Endothelial cell of umbilical vein (primary cell): ENCODE data around the gene IL1RL1.

Experiments
- EZH2 ChIP-seq: IDR thresholded peaks from 2 replicates; pipeline ENCODE4 v1.6.1; 2012; ENCODE audit warnings: borderline replicate concordance, low read depth, mild to moderate bottlenecking, moderate library complexity, low read length, inconsistent platforms; ENCODE audit not compliant: severe bottlenecking
- JUN ChIP-seq: IDR thresholded peaks from 2 replicates; pipeline ENCODE4 v1.6.1; 2011; ENCODE audit warnings: borderline replicate concordance, low read depth; ENCODE audit not compliant: insufficient read length, insufficient read depth
- MYC ChIP-seq: IDR thresholded peaks from one replicate; pipeline ENCODE4 v1.6.1; 2011; ENCODE audit warnings: mild to moderate bottlenecking, low read depth, low read length
- POLR2A ChIP-seq: IDR thresholded peaks from 2 replicates; pipeline ENCODE4 v1.6.1; 2012; ENCODE audit warnings: low read depth, mild to moderate bottlenecking, control low read depth, low read length
- POLR2AphosphoS5 ChIP-seq: IDR thresholded peaks from 2 replicates; pipeline ENCODE4 v1.6.1; 2012; ENCODE audit warnings: low read depth, mild to moderate bottlenecking, control low read depth, low read length, moderate library complexity; ENCODE audit not compliant: insufficient read depth
- TF ChIP-seq, protein P1 (sequence below), 2 donors: IDR thresholded peaks; 1 replicate in 1 of 2; 2 replicates in 1 of 2; pipeline ENCODE4 v1.5.1; 2011; ENCODE audit warnings: low read length in 2 of 2, mild to moderate bottlenecking in 2 of 2, moderate library complexity in 2 of 2, control low read depth in 1 of 2, inconsistent platforms in 1 of 2, low read depth in 1 of 2; ENCODE audit not compliant: insufficient read depth in 1 of 2; ENCODE audit errors: extremely low read depth in 1 of 2

GRCh38 chr2:102340778-102341177 lies 29.4 kb downstream of the IL1RL1 start:
- no peak for TF ChIP-seq POLR2AphosphoS5
- TF ChIP-seq, protein P1, sequence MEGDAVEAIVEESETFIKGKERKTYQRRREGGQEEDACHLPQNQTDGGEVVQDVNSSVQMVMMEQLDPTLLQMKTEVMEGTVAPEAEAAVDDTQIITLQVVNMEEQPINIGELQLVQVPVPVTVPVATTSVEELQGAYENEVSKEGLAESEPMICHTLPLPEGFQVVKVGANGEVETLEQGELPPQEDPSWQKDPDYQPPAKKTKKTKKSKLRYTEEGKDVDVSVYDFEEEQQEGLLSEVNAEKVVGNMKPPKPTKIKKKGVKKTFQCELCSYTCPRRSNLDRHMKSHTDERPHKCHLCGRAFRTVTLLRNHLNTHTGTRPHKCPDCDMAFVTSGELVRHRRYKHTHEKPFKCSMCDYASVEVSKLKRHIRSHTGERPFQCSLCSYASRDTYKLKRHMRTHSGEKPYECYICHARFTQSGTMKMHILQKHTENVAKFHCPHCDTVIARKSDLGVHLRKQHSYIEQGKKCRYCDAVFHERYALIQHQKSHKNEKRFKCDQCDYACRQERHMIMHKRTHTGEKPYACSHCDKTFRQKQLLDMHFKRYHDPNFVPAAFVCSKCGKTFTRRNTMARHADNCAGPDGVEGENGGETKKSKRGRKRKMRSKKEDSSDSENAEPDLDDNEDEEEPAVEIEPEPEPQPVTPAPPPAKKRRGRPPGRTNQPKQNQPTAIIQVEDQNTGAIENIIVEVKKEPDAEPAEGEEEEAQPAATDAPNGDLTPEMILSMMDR (IDR thresholded peaks at IDR 0.05; ENCODE audit: extremely low read depth in 1 of 2, insufficient read depth in 1 of 2, low read depth in 1 of 2, low read length in 2 of 2) = no peak
- no peak for TF ChIP-seq POLR2A
- no peak for TF ChIP-seq MYC
- no peak for TF ChIP-seq EZH2
- TF ChIP-seq JUN = no peak
